HG03060 (cell line): Measurements from ENCODE around the gene INTS15.

Source experiments
- ATAC-seq: cut with Tn5 transposase; IDR thresholded peaks from one replicate; pipeline ENCODE4 v1.9.1; 2021; ENCODE audit warnings: low read depth, moderate number of reproducible peaks; ENCODE audit not compliant: unreplicated experiment

Gene INTS15

DNA sequence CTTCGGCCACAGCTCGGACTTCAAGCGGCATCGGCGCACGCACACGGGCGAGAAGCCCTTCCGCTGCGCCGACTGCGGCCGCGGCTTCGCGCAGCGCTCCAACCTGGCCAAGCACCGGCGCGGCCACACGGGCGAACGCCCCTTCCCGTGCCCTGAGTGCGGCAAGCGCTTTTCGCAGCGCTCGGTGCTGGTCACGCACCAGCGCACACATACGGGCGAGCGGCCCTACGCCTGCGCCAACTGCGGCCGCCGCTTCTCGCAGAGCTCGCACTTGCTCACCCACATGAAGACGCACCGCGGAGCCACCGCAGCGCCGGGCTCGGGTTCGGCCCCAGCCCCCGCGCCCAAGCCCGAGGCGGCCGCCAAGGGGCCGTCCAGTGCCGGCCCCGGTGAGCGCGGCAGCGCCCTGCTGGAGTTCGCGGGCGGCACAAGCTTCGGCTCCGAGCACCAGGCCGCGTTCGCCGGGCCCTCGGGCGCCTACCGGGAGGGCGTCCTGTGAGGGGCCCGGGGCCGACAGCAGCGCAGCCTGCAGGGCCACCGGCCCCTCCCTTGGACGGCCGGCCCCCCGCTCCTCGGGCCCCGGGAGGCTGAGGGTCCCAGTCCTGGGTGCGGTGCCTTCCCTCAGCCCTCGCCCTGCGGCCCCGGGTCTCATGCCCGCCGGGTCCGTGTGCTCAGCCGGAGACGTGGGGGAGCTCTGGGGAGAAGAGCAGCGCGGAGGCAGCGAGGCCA is 64.5 kb downstream of the INTS15 start:
- ATAC-seq, result no peak

GRCh38 chr7:6654842-6655610 is 65.2 kb downstream of the INTS15 start:
- no peak for ATAC-seq

- no peak for ATAC-seq
Measured at GRCh38 chr7:6655636-6656385, 66.0 kb downstream of the INTS15 start.

GRCh38 chr7:6656413-6656812 is 66.6 kb downstream of the INTS15 start:
- ATAC-seq, result no peak
